K562 (cell line): ENCODE data around the gene PHKG2. TPM values are rescaled to one million over a fixed set of nuclear protein-coding genes. Genes with fewer than 3 reads are reported as not detected.

Source experiments
- CBX1 ChIP-seq: sonication (generic); IDR thresholded peaks from 2 replicates; pipeline ENCODE4 v1.6.1; 2016; ENCODE audit warnings: antibody characterized with exemption, low read depth, mild to moderate bottlenecking
- ETV1 ChIP-seq: fragments of 450-650 bp; conservative IDR thresholded peaks from 2 replicates; pipeline ENCODE4 v1.6.1; 2016; ENCODE audit warnings: missing genetic modification characterization, control low read depth, low read depth, missing compliant biosample characterization
- NONO ChIP-seq, 2 experiments: fragments of 200-400 bp in 1 of 2; fragments of 450-650 bp in 1 of 2; formaldehyde crosslinking in 1 of 2; IDR thresholded peaks; 2 replicates each; pipeline ENCODE4 v1.6.1; 2017; ENCODE audit warnings: low read depth in 2 of 2, mild to moderate bottlenecking in 2 of 2, moderate library complexity in 2 of 2, low read length in 1 of 2
- NR4A1 ChIP-seq, 2 experiments: fragments of 250-450 bp in 1 of 2; fragments of 450-650 bp in 1 of 2; sonication (Bioruptor Pico) in 1 of 2; IDR thresholded peaks; 2 replicates each; pipeline versions ENCODE4 v1.4.0 to v1.6.1; 2016 to 2020; ENCODE audit warnings: mild to moderate bottlenecking in 2 of 2, missing compliant biosample characterization in 1 of 2, missing genetic modification characterization in 1 of 2, moderate library complexity in 1 of 2
- SMARCC2 ChIP-seq: fragments of 450-650 bp; IDR thresholded peaks from 2 replicates; pipeline ENCODE4 v1.6.1; 2017; ENCODE audit warnings: antibody characterized with exemption, moderate library complexity, mild to moderate bottlenecking, low read depth
- SMARCE1 ChIP-seq: fragments of 450-650 bp; IDR thresholded peaks from 2 replicates; pipeline ENCODE4 v1.7.1; 2016; ENCODE audit warnings: mild to moderate bottlenecking
- ZFP1 ChIP-seq: fragments of 450-650 bp; formaldehyde crosslinking; IDR thresholded peaks from 2 replicates; pipeline ENCODE4 v1.4.0; 2020; ENCODE audit warnings: mild to moderate bottlenecking, mixed read lengths
- polyA plus RNA-seq, 8 experiments: library from polyadenylated mRNA; depleted of rRNA in 4 of 8; stranded (reverse) in 5 of 8; unstranded in 3 of 8; fragments of >200 nt; fragmentation: Nextera tagmentation in 2 of 8; fragmentation: Illumina TruSeq in 1 of 8; extraction: Ambion mirVana in 2 of 8; extraction: Trizol in 1 of 8; gene quantifications; 2 replicates each; pipeline versions ENCODE4 v1.2.1 to v1.2.3, GENCODE V29; 2011 to 2014; ENCODE audit warnings: inconsistent platforms in 1 of 8, missing spikeins in 1 of 8
- total RNA-seq, 7 experiments: library from RNA; depleted of rRNA in 6 of 7; stranded (reverse); fragments of >200 nt in 6 of 7; fragmentation: Illumina TruSeq in 2 of 7; extraction: Trizol in 2 of 7; gene quantifications; 2 replicates each; pipeline versions ENCODE4 v1.2.1 to v1.2.3, GENCODE V29; 2011 to 2021; ENCODE audit warnings: low replicate concordance in 1 of 7
- TF ChIP-seq, protein P1 (sequence below), 2 experiments: fragments of 450-650 bp in 1 of 2; IDR thresholded peaks; 2 replicates each; pipeline ENCODE4 v1.6.1; 2011 to 2017; ENCODE audit warnings: low read depth in 2 of 2, antibody characterized with exemption in 1 of 2, borderline replicate concordance in 1 of 2, low read length in 1 of 2, mild to moderate bottlenecking in 1 of 2, mixed read lengths in 1 of 2; ENCODE audit not compliant: control insufficient read depth in 1 of 2
- TF ChIP-seq, protein P2 (sequence below), 2 experiments: fragments of 450-650 bp in 1 of 2; sonication (generic) in 1 of 2; formaldehyde crosslinking in 1 of 2; IDR thresholded peaks; 2 replicates each; pipeline versions ENCODE4 v1.7.1 to v1.9.0; 2016 to 2022; ENCODE audit warnings: inconsistent platforms in 1 of 2, mild to moderate bottlenecking in 1 of 2, missing genetic modification reagents in 1 of 2
- TF ChIP-seq, protein P3 (sequence below): sonication (generic); formaldehyde crosslinking; IDR thresholded peaks from 2 replicates; pipeline ENCODE4 v1.8.0; 2022; ENCODE audit warnings: mild to moderate bottlenecking, missing genetic modification reagents

PHKG2 gene
- total and polyA plus RNA-seq, 9 of the 15 experiments (the other 6 are each of a cell fraction or from before 2014, with no cell fraction given), result 5.8 to 54.2 (median 30.7) TPM

DNA sequence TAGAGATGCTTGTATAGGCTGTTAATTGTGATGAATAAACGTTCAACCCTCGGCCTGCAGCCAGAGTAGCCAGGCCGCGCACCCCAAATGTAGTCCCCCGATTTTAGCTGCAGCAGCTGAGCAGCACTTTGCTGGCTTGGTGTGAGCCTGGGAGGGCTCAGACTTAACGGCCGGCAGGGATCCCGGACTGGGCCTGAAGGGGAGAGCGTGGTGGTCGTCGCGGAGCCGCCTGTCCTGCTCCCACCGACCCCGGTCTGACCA is 26.8 kb downstream of the PHKG2 start (continued):
- TF ChIP-seq NONO (IDR thresholded peaks at IDR 0.05; ENCODE audit: low read depth in 2 of 2, low read length in 1 of 2), result peak in 1 of 2 experiments; percentile 22; a peak in 1 of 4 replicates
- TF ChIP-seq SMARCE1, result no peak
- no peak for TF ChIP-seq ETV1 (tag)
- TF ChIP-seq, protein P1, sequence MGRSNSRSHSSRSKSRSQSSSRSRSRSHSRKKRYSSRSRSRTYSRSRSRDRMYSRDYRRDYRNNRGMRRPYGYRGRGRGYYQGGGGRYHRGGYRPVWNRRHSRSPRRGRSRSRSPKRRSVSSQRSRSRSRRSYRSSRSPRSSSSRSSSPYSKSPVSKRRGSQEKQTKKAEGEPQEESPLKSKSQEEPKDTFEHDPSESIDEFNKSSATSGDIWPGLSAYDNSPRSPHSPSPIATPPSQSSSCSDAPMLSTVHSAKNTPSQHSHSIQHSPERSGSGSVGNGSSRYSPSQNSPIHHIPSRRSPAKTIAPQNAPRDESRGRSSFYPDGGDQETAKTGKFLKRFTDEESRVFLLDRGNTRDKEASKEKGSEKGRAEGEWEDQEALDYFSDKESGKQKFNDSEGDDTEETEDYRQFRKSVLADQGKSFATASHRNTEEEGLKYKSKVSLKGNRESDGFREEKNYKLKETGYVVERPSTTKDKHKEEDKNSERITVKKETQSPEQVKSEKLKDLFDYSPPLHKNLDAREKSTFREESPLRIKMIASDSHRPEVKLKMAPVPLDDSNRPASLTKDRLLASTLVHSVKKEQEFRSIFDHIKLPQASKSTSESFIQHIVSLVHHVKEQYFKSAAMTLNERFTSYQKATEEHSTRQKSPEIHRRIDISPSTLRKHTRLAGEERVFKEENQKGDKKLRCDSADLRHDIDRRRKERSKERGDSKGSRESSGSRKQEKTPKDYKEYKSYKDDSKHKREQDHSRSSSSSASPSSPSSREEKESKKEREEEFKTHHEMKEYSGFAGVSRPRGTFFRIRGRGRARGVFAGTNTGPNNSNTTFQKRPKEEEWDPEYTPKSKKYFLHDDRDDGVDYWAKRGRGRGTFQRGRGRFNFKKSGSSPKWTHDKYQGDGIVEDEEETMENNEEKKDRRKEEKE (IDR thresholded peaks at IDR 0.05; ENCODE audit: borderline replicate concordance in 1 of 2, control insufficient read depth in 1 of 2, low read depth in 2 of 2, low read length in 1 of 2), result no peak
- TF ChIP-seq ZFP1, result no peak
- no peak for TF ChIP-seq SMARCC2
- TF ChIP-seq, protein P2, sequence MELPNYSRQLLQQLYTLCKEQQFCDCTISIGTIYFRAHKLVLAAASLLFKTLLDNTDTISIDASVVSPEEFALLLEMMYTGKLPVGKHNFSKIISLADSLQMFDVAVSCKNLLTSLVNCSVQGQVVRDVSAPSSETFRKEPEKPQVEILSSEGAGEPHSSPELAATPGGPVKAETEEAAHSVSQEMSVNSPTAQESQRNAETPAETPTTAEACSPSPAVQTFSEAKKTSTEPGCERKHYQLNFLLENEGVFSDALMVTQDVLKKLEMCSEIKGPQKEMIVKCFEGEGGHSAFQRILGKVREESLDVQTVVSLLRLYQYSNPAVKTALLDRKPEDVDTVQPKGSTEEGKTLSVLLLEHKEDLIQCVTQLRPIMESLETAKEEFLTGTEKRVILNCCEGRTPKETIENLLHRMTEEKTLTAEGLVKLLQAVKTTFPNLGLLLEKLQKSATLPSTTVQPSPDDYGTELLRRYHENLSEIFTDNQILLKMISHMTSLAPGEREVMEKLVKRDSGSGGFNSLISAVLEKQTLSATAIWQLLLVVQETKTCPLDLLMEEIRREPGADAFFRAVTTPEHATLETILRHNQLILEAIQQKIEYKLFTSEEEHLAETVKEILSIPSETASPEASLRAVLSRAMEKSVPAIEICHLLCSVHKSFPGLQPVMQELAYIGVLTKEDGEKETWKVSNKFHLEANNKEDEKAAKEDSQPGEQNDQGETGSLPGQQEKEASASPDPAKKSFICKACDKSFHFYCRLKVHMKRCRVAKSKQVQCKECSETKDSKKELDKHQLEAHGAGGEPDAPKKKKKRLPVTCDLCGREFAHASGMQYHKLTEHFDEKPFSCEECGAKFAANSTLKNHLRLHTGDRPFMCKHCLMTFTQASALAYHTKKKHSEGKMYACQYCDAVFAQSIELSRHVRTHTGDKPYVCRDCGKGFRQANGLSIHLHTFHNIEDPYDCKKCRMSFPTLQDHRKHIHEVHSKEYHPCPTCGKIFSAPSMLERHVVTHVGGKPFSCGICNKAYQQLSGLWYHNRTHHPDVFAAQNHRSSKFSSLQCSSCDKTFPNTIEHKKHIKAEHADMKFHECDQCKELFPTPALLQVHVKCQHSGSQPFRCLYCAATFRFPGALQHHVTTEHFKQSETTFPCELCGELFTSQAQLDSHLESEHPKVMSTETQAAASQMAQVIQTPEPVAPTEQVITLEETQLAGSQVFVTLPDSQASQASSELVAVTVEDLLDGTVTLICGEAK (IDR thresholded peaks at IDR 0.05), result no peak
- TF ChIP-seq, protein P2 (CRISPR knock-in tag; IDR thresholded peaks at IDR 0.05), result no peak
- TF ChIP-seq NR4A1 (CRISPR knock-in tag; IDR thresholded peaks at IDR 0.05), result no peak
- no peak for TF ChIP-seq NR4A1 (tag; IDR thresholded peaks at IDR 0.05)
- TF ChIP-seq CBX1, result no peak
- TF ChIP-seq, protein P3, sequence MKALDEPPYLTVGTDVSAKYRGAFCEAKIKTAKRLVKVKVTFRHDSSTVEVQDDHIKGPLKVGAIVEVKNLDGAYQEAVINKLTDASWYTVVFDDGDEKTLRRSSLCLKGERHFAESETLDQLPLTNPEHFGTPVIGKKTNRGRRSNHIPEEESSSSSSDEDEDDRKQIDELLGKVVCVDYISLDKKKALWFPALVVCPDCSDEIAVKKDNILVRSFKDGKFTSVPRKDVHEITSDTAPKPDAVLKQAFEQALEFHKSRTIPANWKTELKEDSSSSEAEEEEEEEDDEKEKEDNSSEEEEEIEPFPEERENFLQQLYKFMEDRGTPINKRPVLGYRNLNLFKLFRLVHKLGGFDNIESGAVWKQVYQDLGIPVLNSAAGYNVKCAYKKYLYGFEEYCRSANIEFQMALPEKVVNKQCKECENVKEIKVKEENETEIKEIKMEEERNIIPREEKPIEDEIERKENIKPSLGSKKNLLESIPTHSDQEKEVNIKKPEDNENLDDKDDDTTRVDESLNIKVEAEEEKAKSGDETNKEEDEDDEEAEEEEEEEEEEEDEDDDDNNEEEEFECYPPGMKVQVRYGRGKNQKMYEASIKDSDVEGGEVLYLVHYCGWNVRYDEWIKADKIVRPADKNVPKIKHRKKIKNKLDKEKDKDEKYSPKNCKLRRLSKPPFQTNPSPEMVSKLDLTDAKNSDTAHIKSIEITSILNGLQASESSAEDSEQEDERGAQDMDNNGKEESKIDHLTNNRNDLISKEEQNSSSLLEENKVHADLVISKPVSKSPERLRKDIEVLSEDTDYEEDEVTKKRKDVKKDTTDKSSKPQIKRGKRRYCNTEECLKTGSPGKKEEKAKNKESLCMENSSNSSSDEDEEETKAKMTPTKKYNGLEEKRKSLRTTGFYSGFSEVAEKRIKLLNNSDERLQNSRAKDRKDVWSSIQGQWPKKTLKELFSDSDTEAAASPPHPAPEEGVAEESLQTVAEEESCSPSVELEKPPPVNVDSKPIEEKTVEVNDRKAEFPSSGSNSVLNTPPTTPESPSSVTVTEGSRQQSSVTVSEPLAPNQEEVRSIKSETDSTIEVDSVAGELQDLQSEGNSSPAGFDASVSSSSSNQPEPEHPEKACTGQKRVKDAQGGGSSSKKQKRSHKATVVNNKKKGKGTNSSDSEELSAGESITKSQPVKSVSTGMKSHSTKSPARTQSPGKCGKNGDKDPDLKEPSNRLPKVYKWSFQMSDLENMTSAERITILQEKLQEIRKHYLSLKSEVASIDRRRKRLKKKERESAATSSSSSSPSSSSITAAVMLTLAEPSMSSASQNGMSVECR (CRISPR knock-in tag), result no peak
